Measurements from ENCODE around the gene EFCAB6.
A peak's percentile ranks its signal among the peaks of the same experiment; 100 is the strongest.

The EFCAB6 gene

DNA sequence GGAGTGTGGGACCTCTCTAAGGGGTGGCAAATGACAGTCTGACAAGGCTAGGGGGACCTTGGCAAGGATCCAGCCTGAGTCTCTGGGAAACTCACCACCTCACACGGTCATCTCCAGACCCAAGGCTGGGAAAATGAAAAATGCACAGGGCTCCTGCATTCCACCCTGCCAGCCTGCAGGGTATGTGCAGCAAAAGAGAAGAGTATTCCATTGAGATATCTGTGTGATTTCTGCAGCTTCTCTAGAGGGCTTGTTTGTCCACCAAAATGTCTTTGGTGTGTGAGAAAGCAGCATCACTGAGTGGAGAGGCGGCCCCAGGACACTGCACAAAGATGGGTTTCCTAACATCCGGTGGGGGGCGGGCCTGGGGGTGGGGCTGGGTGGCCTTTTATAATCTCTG, 177.8 kb downstream of the EFCAB6 start:
- DNase-seq (ENCODE audit: low spot score) = no peak

DNA sequence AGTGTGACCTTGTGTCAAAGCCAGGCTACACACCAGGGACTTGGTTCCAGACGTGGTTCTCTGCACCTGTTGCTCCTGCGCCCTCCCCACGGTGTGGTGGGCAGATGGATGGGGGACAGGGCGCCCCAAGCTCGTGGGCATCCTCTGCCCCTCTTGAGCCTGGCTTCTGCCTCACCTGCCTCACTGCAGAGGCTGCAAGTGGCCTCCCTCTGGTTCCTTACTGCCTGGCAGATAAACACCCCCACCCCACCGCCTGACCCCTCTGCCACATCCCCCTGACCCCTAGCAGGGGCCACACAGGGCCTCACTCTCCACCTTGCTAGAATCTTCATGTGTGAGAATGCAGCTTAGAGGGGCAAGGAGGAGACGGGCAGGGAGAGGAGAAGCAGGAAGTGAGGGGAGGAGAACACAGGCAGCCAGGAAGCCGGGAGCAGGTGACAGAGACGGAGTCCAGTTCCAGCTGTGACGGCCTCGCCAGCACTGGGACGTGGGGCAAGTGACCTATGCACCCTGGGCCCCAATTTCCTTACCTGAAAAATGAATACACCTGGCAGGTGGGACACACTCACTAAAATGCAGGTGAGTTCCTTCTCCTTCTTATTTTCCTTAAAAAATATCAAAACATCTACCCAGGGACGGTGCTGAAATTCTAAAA, 178.3 kb downstream of the EFCAB6 start:
- DNase-seq (ENCODE audit: low spot score) = no peak

DNA sequence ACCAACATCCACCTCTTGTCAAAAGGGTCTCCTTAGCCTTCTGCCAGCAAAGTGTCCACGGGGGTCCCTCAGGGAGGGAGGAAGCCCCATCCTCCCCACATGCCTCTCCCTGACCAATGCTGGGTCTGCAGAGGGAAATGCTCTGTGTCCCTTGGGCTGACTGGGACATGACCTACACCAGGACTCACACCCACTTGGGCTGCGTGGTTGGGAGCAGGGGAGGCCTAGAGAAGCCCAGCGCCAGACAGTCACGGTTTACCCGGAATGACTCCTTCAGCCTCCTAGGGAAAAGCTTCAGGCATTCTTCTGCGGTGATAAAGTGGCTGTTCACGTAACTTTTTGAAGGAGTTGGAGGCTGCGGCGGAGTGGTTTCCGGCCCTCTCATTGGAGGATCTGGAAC, 180.3 kb downstream of the EFCAB6 start:
- DNase-seq (ENCODE audit: low spot score) = no peak

DNA sequence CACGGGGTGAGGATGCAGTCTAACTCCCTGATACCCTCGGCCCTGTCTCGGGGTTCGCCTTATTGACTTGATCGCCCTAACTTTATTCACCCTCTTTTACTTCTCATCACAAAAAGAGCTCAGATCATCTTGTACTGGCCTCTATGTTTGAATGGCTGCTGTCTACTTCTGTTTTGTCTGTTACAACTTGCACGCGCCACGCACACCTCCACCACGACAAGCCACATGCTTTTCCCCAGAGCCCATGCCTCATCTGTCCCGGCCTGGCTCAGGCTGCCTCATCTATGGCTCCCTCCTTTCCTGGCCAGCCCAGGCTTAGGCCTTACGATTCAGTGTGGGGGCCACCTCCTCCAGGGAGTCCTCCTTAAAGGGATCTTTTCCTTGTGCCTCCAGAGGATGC, 180.9 kb downstream of the EFCAB6 start:
- DNase-seq (ENCODE audit: low spot score) = no peak

DNA sequence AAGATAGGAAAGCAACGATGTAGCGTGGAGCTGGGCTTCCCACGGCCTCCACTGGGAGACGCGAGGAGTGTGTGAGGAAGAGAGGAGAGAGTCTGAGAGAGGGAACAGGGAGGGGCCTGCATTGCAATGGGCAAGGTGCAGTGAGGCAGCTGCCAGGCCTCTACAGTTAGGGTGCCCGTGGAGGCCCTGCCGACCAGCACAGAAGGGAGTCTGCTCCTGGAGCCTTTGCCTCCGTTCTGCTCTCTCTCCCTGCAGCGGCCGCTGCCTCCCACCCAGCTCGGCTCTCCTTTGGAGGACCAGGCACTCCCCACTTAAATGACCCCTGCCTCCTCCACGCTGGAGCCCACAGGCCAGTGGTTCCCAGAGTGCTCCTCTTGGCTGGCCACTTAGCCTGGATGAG, 181.7 kb downstream of the EFCAB6 start:
- no peak for DNase-seq (ENCODE audit: low spot score)

DNA sequence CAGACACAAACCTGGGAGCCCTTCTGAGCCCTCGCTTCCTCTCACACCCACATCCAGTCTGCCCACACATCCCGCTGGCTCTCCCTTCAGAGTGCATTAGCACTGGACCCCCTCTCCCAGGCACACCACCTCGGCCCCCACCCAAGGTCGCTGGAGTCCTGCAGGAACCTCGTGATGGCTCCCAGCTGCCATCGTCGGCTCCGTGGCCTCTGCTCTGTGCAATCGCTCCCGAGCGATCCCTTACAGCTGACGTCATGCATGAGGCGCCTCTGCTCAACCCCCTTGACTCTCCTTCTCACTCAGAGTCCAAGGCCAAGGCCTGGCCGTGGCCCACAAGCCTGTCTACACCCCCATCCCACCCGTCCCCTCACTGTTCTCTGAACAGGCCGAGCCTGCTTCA, 183.9 kb downstream of the EFCAB6 start:
- no peak for DNase-seq (ENCODE audit: low spot score)

DNA sequence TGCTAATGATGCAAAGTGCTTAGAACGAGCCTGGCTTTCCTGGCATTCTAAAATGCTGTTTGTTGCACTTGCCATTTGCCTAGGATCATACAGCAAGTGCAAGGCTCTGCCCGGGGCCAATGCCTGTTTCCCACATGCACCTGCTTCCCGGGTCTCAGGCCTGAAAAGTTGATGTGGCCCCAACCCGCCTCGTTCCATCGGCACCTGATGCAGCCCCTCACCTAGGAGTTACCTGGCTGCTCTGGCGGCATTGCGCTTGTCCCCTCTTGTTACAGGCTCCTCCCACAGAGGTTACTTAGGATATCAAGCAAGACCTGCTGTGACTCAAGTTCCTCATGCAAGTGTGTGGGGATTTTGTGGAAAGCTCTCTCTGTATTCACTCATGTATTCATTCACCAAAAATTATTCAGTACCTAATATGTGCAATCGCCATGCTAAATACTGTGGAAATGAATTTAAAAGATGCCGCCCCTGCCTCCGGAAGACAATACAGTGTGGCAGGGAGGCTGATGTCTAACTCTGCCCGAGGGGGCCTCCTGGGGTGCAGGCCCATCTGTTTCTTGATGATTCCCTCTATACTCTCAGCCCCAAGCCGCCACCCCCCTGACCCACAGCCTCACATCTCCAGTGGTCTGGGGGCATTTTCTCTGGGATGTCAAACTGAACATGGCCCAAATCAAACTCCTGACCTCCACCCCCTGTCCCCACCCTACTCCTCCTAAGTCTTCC, 184.5 kb downstream of the EFCAB6 start:
- DNase-seq (ENCODE audit: low spot score) = no peak

DNA sequence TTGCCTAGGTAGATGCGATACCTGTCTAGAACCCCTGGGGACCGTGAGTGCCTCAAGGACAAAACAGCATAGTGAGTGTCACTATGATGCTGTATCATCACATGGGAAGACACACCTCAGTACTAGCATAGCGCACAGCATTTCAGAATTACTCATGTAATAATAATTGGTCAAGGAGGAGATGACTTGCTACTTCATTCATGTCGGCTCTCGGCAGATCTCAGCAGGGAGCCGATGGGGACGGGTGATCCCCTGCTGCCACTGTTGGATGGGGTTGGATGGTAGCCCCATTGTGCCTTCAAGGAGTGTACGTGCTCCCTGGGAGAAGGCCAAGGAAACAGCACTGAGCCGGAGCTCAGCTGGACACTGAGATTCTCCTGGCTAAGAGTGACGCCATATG, 186.9 kb downstream of the EFCAB6 start:
- DNase-seq (ENCODE audit: low spot score) = no peak

DNA sequence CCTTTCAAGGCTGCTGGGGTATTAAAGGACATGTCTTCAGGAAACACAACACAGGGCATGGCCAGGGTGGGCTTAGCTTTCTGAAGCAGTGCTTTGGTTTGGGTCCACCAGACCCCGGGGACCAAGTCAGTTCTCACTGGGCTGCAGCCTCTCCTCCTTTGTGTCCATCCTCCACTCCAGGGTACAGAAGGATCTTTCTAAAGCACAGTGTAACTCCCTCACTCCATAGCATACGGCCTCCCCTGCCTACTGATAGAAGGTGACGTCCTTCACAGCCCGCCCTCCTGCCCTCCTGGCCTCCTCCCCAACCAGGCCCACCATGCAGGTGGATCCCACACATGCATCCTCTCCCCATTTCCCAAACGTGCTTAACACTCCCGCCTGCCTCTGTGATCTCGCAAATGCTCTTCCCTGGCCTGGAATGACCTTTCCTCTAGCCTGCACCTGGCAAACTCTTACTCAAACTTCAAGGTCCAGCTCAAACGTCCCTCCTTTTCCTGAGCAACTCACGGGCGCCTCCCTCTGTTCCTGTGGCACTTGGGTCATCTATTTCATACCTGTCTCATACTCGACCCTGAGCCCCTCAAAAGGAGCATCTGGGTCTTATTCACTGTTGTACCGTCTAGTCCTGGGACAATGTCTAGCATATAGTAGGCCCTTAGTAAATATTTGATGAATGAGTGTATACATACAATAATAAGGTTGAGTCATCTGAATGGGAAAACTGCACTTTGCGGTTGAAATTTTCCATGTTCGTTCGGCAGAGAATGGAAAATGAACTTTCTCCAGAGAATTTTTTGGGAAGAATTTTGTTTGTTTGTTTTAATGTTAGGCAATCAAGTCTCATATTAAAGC, 187.7 kb downstream of the EFCAB6 start:
- no peak for DNase-seq (ENCODE audit: low spot score)

DNA sequence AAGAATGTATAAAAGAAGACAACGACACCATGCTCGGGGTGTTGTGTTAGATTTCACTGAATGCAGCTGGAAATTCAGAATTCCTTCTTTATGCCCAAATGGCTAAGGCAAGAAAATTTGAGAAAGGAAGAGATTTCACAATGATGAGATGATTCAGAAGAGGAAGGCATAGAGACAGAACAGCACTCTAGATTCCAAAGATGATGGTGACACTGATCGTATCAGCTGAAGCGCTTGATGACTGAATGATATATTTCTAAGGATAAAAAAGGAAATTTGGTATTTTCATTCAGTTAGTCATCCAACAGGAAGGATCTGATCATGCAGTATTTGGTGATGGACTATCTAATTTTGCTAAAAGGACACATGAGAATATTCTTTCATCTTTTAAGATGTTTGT, 189.2 kb downstream of the EFCAB6 start:
- no peak for DNase-seq (ENCODE audit: low spot score)

DNA sequence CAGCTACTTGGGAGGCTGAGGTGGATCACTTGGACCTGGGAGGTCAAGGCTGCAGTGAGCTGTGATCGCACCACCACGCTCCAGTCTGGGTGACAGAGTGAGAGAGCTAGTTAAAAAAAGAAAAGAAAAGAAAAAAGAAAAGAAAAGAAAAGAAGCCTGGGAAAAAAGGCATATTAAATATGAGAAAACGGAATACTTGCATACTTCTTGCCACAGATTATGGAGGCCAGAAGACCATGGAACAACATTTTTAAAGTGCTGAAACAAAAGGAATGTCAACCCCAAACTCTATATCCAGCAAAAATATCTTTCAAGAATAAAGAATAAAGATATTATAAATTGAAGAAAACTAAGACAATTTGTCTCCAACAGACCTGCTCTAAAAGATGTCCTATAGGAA, 191.9 kb downstream of the EFCAB6 start:
- no peak for DNase-seq (ENCODE audit: low spot score)

DNA sequence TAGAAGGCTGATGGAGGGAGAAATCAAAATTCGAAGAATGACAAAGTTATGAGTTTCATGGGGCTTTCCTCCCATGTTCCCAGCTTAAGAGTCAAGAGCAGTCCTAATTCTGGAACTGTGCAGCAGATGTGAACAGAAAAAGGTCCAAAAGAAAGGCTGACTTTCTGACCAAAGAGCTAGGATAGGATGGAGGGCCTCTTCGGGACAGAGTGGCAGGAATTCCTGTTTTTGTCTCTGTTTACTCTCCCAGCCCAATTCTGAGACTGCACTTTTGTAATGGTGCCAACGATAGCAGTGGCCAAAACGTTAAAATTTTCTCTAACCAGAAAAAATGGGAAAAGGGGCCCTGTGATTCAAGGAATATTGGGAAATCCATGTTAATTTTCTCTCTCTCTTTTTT, 193.6 kb downstream of the EFCAB6 start:
- DNase-seq (ENCODE audit: low spot score) = no peak

DNA sequence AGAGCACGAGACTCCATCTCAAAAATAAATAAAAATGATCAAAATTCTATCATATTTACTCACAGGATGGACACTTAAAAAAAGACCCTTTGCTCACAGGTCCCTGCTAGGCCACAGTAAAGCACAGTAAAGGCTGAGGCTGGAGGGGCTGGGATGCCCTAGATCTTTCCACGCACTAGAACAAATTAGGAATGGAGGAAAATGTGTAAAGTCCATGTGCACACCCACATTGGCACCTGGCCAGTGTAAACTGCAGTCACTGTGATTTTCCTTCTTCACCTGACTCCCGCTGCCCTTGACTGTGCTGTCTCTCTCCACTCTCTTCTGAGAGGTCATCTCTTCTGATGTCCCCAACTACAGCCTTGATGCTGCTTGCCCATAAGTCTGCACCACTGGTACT, 195.5 kb downstream of the EFCAB6 start:
- no peak for DNase-seq (ENCODE audit: low spot score)

DNA sequence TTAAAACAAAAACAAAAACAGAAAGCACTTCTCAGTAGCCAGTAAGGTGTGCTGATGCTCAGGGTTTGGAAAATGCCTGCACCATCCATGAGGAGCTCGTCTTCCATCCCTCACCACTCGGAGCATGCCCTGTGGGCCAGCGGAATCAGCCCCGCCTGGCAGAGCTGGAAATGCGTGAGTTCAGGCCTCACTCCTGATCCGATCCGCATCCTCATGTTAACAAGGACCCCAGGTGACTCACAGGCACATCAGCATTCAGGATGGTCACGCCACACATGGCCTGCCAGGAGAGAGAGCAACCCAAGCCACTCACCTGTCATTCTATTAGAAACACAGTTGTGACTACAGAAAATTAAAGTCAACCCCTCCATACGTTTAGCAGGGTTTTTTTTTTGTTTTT, 211.8 kb downstream of the EFCAB6 start:
- DNase-seq (ENCODE audit: low spot score) = no peak

DNA sequence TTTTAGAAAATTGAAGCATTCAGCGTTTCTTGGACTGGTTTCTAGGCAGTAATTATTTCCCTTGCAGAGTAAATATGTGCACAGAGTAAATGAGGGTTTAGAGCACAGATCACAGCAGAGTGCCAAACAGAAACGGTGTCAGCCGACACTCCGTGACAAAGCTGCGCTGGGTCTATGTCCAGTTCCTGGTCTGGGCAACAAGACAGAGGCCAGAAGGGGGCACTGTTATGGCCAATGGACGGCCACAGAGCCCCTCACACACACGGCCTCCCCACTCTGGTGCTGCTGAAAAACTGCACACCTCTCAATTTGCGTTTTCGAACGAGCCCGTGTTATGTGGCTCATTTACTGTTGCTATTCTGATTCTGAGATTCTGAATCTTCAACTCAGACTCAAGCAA, 219.6 kb downstream of the EFCAB6 start:
- peak; percentile 19 for DNase-seq (ENCODE audit: low spot score)

DNA sequence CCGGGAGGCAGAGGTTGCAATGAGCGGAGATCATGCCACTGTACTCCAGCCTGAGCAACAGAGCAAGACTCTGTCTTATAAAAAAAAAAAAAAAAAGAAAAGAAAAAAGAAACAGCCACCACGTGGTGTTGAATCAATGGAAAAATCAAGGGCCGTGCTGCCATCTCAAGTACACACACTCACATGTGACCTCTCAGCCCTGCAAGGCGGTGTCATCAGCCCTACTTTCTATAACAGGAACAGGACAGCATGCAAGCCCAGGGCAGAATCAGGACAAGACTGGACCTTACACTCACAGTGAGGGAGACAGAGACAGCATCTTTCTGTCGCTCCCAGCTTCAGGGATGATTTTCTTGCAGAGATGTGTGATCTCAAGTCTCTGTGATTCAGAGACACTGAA, 220.7 kb downstream of the EFCAB6 start:
- no peak for DNase-seq (ENCODE audit: low spot score)

DNA sequence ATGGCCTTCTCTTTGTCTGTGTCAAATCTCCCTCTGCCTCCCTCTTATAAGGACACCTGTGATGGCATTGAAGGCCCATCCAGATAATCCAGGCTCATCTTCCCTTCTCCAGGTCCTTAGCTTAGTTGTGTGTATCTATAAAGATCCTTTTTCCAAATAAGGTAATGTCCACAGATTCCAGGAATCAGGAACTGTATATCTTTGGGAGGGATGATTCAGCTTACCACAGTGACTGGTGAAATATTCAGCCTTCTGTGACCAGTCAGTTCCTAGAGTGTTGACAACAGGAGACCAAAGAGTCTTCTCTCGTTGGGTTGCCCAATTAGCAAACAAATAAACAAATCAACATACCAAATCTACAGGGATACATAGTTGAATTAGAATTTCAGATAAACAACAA, 224.5 kb downstream of the EFCAB6 start:
- DNase-seq (ENCODE audit: low spot score) = no peak

DNA sequence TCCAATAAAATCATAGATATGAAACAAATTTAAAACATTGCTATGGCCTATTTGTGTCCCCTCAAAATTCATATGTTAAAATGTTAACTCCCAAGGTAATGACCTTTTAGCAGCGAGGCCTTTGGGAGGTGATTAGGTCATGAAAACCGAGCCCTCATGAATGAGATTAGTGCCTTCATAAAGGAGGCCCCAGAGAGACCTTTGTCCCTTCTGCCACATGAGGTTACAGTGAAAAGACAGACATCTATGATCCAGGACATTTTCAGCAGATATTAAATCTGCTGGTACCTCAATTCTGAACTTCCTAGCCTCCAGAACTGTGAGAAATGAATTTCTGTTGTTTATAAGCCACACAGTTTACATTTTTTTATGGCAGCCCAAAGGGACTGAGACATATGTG, 228.6 kb downstream of the EFCAB6 start:
- no peak for DNase-seq (ENCODE audit: low spot score)

DNA sequence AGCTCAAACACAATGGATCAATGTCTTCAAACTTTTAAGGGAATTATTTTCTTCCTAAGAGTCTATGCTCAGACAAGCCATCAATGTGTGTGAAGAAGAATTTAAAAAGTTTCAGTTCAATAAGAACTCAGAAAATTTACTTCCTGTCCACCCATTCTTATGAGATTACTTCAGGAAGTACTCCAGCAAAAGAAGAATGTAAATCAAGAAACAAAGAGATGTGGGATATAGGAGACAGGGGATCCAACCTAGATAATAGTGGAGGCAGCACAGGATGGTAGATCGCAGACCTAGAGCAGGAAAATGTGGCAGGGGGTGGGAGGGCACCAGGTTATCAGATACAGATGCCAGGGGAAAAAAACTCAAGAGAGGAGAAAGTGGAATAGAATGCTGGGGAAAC, 229.7 kb downstream of the EFCAB6 start:
- no peak for DNase-seq (ENCODE audit: low spot score)

DNA sequence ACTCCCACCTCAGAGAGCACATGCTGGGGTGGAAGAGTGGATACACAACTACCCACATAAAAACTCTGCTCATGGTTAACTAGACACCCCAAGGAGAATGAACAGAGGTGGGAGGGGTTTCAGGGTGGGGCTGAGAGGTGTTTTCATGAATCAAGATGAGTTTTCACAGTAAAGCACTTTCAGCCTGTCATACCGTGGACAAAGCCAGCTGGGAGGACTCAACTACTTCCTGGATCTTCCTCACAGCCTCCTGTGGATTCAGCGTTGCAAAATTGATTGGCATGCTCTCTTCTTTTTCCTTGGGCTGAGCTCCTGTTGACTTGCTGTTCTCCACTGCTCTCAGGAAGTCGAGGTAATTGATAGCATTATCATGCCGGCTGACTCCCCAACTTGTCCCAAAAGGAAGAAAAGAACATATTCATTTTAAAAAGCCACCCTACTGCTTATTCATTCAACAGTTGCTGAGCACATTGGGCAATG, 231.8 kb downstream of the EFCAB6 start:
- no peak for DNase-seq (ENCODE audit: low spot score)

DNA sequence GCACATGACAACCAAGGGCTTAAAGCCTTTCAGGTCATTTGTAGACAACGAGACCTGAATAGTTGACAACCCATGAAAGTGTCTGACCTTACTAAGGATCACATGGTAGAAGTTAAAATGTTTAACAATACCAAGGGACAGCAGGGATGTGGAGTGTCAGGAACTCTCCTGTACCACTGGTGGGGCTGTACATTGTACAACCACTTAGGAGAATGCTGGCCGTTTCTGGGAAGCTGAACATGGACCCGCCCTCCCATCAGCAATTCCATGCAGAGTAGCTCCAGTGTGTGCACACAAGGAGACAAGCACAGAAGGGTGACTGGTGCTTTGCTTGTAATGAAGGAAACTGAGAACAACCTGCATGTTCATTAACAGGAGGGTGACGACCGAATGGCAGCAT, 237.4 kb downstream of the EFCAB6 start:
- no peak for DNase-seq (ENCODE audit: low spot score)

DNA sequence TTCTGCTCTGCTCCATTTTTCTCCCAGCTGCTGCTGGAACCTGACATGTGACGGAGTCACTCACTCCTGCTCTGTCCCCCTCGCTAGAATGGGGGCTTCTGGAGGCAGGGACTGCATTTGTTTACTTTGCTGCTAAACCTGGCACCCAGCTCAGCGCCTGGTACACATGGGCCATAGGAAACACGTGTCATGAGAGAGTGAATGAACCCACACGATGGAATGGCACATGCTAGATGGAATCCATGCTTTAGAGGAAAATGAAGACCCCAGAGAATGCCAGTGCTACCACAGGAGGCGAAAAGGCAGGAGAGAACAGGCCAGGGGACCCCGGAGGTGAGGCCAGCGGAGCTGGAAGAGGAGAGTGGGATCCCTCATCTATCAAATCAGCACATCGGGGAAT, 239.4 kb downstream of the EFCAB6 start:
- DNase-seq (ENCODE audit: low spot score) = no peak

DNA sequence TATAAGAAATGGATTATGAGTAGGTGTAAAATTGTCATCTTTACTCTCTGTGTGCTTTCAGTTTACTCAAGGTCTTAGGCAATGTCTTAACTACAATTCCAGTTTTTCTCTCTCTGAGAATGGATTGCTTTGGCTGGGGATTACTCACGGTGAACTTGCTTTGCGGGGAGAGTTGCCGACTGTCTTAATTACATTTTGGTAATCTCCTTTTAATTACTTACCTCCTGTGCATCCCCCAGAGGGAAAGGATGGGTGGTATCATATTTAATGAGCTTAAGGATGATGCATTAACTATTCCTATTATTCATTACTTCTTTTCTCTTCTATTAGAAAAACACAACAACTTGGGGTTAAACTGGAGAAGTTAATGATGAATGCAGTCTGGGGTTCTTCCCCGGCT, 240.9 kb downstream of the EFCAB6 start:
- DNase-seq (ENCODE audit: low spot score) = no peak
